H7 (cell line): ENCODE measurements around the gene MS4A10. TPM values are rescaled to one million over a fixed set of nuclear protein-coding genes. Genes with fewer than 3 reads are reported as not detected.

ENCODE experiments used
- DNase-seq: peaks from one replicate; pipeline ENCODE4 v3.0.0; 2012
- H3K27me3 ChIP-seq: 2 replicates; pipeline ENCODE4 v1.6.0; 2011; ENCODE audit warnings: mild to moderate bottlenecking, low read length; ENCODE audit not compliant: control insufficient read depth, insufficient read depth
- H3K36me3 ChIP-seq: replicated peaks from 2 replicates; pipeline ENCODE4 v1.5.1; 2011; ENCODE audit warnings: low read length; ENCODE audit not compliant: control insufficient read depth, insufficient read depth
- H3K4me3 ChIP-seq: 2 replicates; pipeline ENCODE4 v1.5.1; 2011; ENCODE audit warnings: low read depth, mild to moderate bottlenecking, control low read depth, low read length, moderate library complexity; ENCODE audit not compliant: insufficient read depth
- total RNA-seq: library from RNA; depleted of rRNA; stranded (reverse); fragments of >200 nt; shearing (Covaris generic); gene quantifications from 2 replicates; pipeline ENCODE4 v1.2.3, GENCODE V29; 2014

The MS4A10 gene
- total RNA-seq, 1 experiment from 2014 or later = not detected

- Histone ChIP-seq H3K27me3 (no peaks in the 10 kb centered on the region), H3K36me3 (no peaks in the 10 kb centered on the region), H3K4me3 (no peak overlapping the region)
- DNase-seq = no peak
Observed at GRCh38 chr11:60774726-60775125, 10.4 kb upstream of the MS4A10 start.

- Histone ChIP-seq H3K27me3 (no peaks in the 10 kb centered on the region), H3K4me3 (no peak overlapping the region), H3K36me3 (no peaks in the 10 kb centered on the region)
- DNase-seq = peak; percentile 93
Observed at GRCh38 chr11:60775420-60775961, 9.6 kb upstream of the MS4A10 start.

DNA sequence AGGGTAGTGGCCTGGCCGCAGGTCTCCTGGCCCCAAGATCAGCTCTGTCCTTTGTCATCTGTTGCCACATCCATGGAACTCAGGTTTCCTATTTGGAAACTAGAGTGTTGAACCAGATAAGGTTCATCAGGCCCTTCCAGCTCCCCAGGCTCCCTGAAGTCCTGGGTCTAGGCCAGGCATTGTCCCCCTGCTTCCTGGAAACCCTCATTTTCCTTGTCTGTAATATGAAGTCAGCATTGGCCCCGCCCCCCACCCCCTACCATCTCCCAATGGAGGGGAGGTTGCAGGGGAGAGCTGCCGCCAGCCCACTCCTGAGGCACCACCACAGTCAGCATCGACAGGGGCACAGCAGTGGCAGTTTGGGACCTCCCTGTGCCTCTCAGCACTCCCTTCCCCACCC, 9.0 kb upstream of the MS4A10 start:
- Histone ChIP-seq H3K4me3 (no peak overlapping the region), H3K27me3 (no peaks in the 10 kb centered on the region), H3K36me3 (no peaks in the 10 kb centered on the region)
- no peak for DNase-seq

- Histone ChIP-seq H3K36me3 (no peaks in the 10 kb centered on the region), H3K27me3 (no peaks in the 10 kb centered on the region), H3K4me3 (no peak overlapping the region)
- DNase-seq = no peak
Observed at GRCh38 chr11:60777106-60777505, 8.0 kb upstream of the MS4A10 start.

DNA sequence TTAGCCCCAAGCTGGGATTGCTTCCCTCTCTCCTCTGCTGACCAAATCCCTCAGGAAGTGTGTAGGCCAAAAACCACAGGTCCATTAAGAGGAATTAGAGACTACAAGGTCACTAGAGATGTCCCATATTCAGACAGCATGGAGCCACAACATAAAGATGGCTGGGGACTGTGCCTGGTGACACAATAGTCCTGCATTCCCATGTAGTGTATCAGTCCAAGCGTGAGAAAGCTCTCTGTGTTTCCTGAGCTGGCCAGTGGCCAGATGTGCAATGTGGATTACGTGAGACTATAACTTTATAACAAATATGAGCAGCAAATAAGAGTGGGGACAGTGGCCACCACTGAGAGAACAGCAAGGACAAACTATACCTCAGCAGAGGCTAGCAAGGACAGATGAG, 7.6 kb upstream of the MS4A10 start:
- no peak overlapping the region for H3K4me3 ChIP-seq
- H3K36me3 ChIP-seq = no peaks in the 10 kb centered on the region
- no peak for DNase-seq
- no peaks in the 10 kb centered on the region for H3K27me3 ChIP-seq

GRCh38 chr11:60780065-60780464, 5.1 kb upstream of the MS4A10 start:
- DNase-seq = no peak
- H3K4me3 ChIP-seq = no peak overlapping the region
- no peaks in the 10 kb centered on the region for H3K27me3 ChIP-seq
- no peaks in the 10 kb centered on the region for H3K36me3 ChIP-seq

GRCh38 chr11:60780774-60781173, 4.4 kb upstream of the MS4A10 start:
- H3K36me3 ChIP-seq = no peaks in the 10 kb centered on the region
- H3K4me3 ChIP-seq = no peak overlapping the region
- no peak for DNase-seq
- H3K27me3 ChIP-seq = no peaks in the 10 kb centered on the region

- no peak overlapping the region for H3K4me3 ChIP-seq
- no peaks in the 10 kb centered on the region for H3K27me3 ChIP-seq
- no peaks in the 10 kb centered on the region for H3K36me3 ChIP-seq
- no peak for DNase-seq
Observed at GRCh38 chr11:60781286-60781980, 3.7 kb upstream of the MS4A10 start.

- no peak for DNase-seq
- Histone ChIP-seq H3K4me3 (no peak overlapping the region), H3K36me3 (no peaks in the 10 kb centered on the region), H3K27me3 (no peaks in the 10 kb centered on the region)
Observed at GRCh38 chr11:60781981-60782316, 3.2 kb upstream of the MS4A10 start.

GRCh38 chr11:60782393-60783140, 2.6 kb upstream of the MS4A10 start:
- no peak for DNase-seq
- Histone ChIP-seq H3K4me3 (no peak overlapping the region), H3K27me3 (no peaks in the 10 kb centered on the region), H3K36me3 (no peaks in the 10 kb centered on the region)

GRCh38 chr11:60783141-60783484, 2.0 kb upstream of the MS4A10 start:
- H3K4me3 ChIP-seq = no peak overlapping the region
- DNase-seq = no peak
- H3K27me3 ChIP-seq = no peaks in the 10 kb centered on the region
- H3K36me3 ChIP-seq = no peaks in the 10 kb centered on the region

- H3K36me3 ChIP-seq = no peaks in the 10 kb centered on the region
- H3K4me3 ChIP-seq = no peak overlapping the region
- DNase-seq = no peak
- H3K27me3 ChIP-seq = no peaks in the 10 kb centered on the region
Observed at GRCh38 chr11:60783911-60784310, 1.2 kb upstream of the MS4A10 start.

- no peak for DNase-seq
- Histone ChIP-seq H3K4me3 (no peak overlapping the region), H3K36me3 (no peaks in the 10 kb centered on the region), H3K27me3 (no peaks in the 10 kb centered on the region)
Observed at GRCh38 chr11:60785806-60786361, 751 bp downstream of the MS4A10 start.

GRCh38 chr11:60786811-60787567, 1.9 kb downstream of the MS4A10 start:
- Histone ChIP-seq H3K36me3 (no peaks in the 10 kb centered on the region), H3K4me3 (no peak overlapping the region), H3K27me3 (no peaks in the 10 kb centered on the region)
- DNase-seq = no peak
